ENCODE results near the gene BNIP1. TPM values are rescaled to one million over a fixed set of nuclear protein-coding genes. Genes with fewer than 3 reads are reported as not detected.

BNIP1 gene
- total and polyA plus RNA-seq, 2 donors (not counting 3 experiments of a cell fraction or from before 2014, with no cell fraction given), result 19.7 to 22.6 TPM

GRCh38 chr5:173143567-173143966 is 764 bp upstream of the BNIP1 start:
- ChIA-PET CTCF (interaction anchor here (0.6 to 2.2 kb wide), 4 partner anchors 86 to 436 kb away, joined by 3 to 11 read pairs (median 4); no protein-coding TSS in a partner anchor), POLR2A (no interaction called here)
- Histone ChIP-seq H3K9me1 (replicated peaks; ENCODE audit: control insufficient read depth, extremely low read depth, insufficient read depth, low read length) (no peaks in the 10 kb centered on the region), H3K79me2 (ENCODE audit: control insufficient read depth, insufficient read depth, low read length) (peaks cover 4% of the 10 kb centered on the region), H3K27me3 (ENCODE audit: control insufficient read depth in 2 of 2, insufficient read depth in 2 of 2, low read length in 2 of 2) (no peaks in the 10 kb centered on the region), H3K4me2 (ENCODE audit: insufficient read depth, low read length) (no peak overlapping the region), H3K27ac (ENCODE audit: insufficient read depth, low read depth, low read length) (no peak overlapping the region), H3K36me3 (ENCODE audit: control insufficient read depth in 2 of 2, extremely low read depth in 1 of 2, insufficient read depth in 2 of 2, low read length in 2 of 2) (peaks cover 0 to 4% of the 10 kb centered on the region in 2 experiments), H3K4me1 (ENCODE audit: control insufficient read depth, extremely low read depth, insufficient read depth, low read length) (peaks cover 4% of the 10 kb centered on the region), H3K9ac (replicated peaks; ENCODE audit: extremely low read depth, insufficient read depth, low read length) (no peak overlapping the region), H3K4me3 (replicated peaks in 1 of 3; ENCODE audit: insufficient read depth in 1 of 3, low read depth in 1 of 3, low read length in 3 of 3) (no peak overlapping the region), H2AFZ (ENCODE audit: low read depth, low read length) (peak overlapping the region; percentile 64), H3K9me3 (replicated peaks; ENCODE audit: control insufficient read depth, insufficient read depth, low read length) (no peaks in the 10 kb centered on the region), H4K20me1 (replicated peaks; ENCODE audit: control insufficient read depth, extremely low read depth, insufficient read depth, low read length) (no peaks in the 10 kb centered on the region)
- dilution Hi-C loops (cut with MboI; ENCODE audit: extremely low pct_ligation_motif_present, low sequenced_read_pairs), result no loop called here
- intact Hi-C loops (cut with micrococcal nuclease), result no loop called here
- DNase-seq (ENCODE audit: low read depth, low spot score), result no peak
- peak; percentile 8 for FAIRE-seq
- BruUV-seq (replicated peaks), result no TSS peak
- TF ChIP-seq MAX (IDR thresholded peaks at IDR 0.05; ENCODE audit: insufficient read depth, insufficient read length), result no peak
- no peak for TF ChIP-seq FOS (IDR thresholded peaks at IDR 0.05; ENCODE audit: borderline replicate concordance, insufficient read depth, low read length)
- TF ChIP-seq GATA2 (IDR thresholded peaks at IDR 0.05; ENCODE audit: insufficient read depth, insufficient read length, low read depth, low read length), result no peak
- TF ChIP-seq JUN (IDR thresholded peaks at IDR 0.05; ENCODE audit: borderline replicate concordance, insufficient read depth, insufficient read length, low read depth), result no peak
- TF ChIP-seq EZH2 (IDR thresholded peaks at IDR 0.05; ENCODE audit: borderline replicate concordance, low read depth, low read length, severe bottlenecking), result no peak
- TF ChIP-seq POLR2A (IDR thresholded peaks at IDR 0.05; ENCODE audit: low read depth, low read length), result no peak
- TF ChIP-seq MYC (IDR thresholded peaks at IDR 0.05; ENCODE audit: low read depth, low read length), result no peak
- no peak for TF ChIP-seq POLR2AphosphoS5 (IDR thresholded peaks at IDR 0.05; ENCODE audit: insufficient read depth, low read depth, low read length)
- TF ChIP-seq, protein P1, sequence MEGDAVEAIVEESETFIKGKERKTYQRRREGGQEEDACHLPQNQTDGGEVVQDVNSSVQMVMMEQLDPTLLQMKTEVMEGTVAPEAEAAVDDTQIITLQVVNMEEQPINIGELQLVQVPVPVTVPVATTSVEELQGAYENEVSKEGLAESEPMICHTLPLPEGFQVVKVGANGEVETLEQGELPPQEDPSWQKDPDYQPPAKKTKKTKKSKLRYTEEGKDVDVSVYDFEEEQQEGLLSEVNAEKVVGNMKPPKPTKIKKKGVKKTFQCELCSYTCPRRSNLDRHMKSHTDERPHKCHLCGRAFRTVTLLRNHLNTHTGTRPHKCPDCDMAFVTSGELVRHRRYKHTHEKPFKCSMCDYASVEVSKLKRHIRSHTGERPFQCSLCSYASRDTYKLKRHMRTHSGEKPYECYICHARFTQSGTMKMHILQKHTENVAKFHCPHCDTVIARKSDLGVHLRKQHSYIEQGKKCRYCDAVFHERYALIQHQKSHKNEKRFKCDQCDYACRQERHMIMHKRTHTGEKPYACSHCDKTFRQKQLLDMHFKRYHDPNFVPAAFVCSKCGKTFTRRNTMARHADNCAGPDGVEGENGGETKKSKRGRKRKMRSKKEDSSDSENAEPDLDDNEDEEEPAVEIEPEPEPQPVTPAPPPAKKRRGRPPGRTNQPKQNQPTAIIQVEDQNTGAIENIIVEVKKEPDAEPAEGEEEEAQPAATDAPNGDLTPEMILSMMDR (IDR thresholded peaks at IDR 0.05; ENCODE audit: extremely low read depth in 1 of 2, insufficient read depth in 1 of 2, low read depth in 1 of 2, low read length in 2 of 2), result no peak

Data from endothelial cell of umbilical vein (primary cell).